Breast epithelium (tissue), 4 donors: ENCODE measurements around the gene DENND2C. TPM values are rescaled to one million over a fixed set of nuclear protein-coding genes. Genes with fewer than 3 reads are reported as not detected.

ENCODE experiments used
- DNase-seq, 2 donors: peaks; one replicate each; pipeline ENCODE4 v3.0.0-alpha.2; 2019; ENCODE audit warnings: low spot score in 2 of 2
- H3K27ac ChIP-seq, 2 donors: fragments of 200-600 bp; sonication (generic) in 1 of 2; one replicate each; pipeline ENCODE4 v1.5.1; 2016 to 2019; ENCODE audit warnings: mild to moderate bottlenecking in 1 of 2
- H3K27me3 ChIP-seq, 2 donors: fragments of 200-600 bp; sonication (generic) in 1 of 2; one replicate each; pipeline versions ENCODE4 v1.5.1 to v1.6.0; 2017 to 2019; ENCODE audit warnings: control low read depth in 1 of 2, mild to moderate bottlenecking in 1 of 2
- H3K36me3 ChIP-seq: fragments of 200-600 bp; one replicate; pipeline ENCODE4 v1.5.1; 2019
- H3K4me1 ChIP-seq, 2 donors: fragments of 200-600 bp; sonication (generic); one replicate each; pipeline ENCODE4 v1.5.1; 2016 to 2019; ENCODE audit warnings: control low read depth in 1 of 2
- H3K4me3 ChIP-seq, 3 donors: fragments of 200-600 bp; sonication (generic); 1 replicate in 2 of 3; 2 replicates in 1 of 3; pipeline ENCODE4 v1.5.1; 2016 to 2019; ENCODE audit warnings: mild to moderate bottlenecking in 3 of 3, moderate library complexity in 2 of 3
- H3K9me3 ChIP-seq, 2 donors: fragments of 200-600 bp; sonication (generic) in 1 of 2; one replicate each; pipeline ENCODE4 v1.5.1; 2016 to 2019; ENCODE audit warnings: control low read depth in 1 of 2
- CTCF ChIP-seq, 3 donors: fragments of 450-650 bp; IDR thresholded peaks; one replicate each; pipeline ENCODE4 v1.5.1; 2016 to 2017; ENCODE audit warnings: antibody characterized with exemption in 3 of 3, mild to moderate bottlenecking in 3 of 3, moderate library complexity in 3 of 3
- POLR2A ChIP-seq: fragments of 450-650 bp; IDR thresholded peaks from one replicate; pipeline ENCODE4 v1.6.1; 2016; ENCODE audit warnings: antibody characterized with exemption, mild to moderate bottlenecking, moderate library complexity
- POLR2AphosphoS5 ChIP-seq, 3 donors: sonication (generic); formaldehyde crosslinking; IDR thresholded peaks; one replicate each; pipeline ENCODE4 v1.6.1; 2017; ENCODE audit warnings: antibody characterized with exemption in 3 of 3
- intact Hi-C: fragments of 100-400 bp; cut with DNase I; formaldehyde crosslinking; loops from one replicate; pipeline ENCODE4 v1.15.1; 2023; ENCODE audit warnings: low total_unique reads
- total RNA-seq, 3 donors: library from RNA; depleted of rRNA; stranded (reverse); fragments of >200 nt; gene quantifications; one replicate each; pipeline ENCODE4 v1.1.0, GENCODE V29; 2016

The DENND2C gene
- total RNA-seq, 3 donors from 2014 or later = 2.6 to 5.9 (median 3.3) TPM

- intact Hi-C loops = no loop called here
- Histone ChIP-seq H3K9me3 (no peaks in the 10 kb centered on the region), H3K4me1 (no peaks in the 10 kb centered on the region), H3K36me3 (no peaks in the 10 kb centered on the region), H3K27ac (no peak overlapping the region), H3K27me3 (no peaks in the 10 kb centered on the region), H3K4me3 (no peak overlapping the region)
- no peak for TF ChIP-seq POLR2A
- DNase-seq = no peak
These were observed 59.2 kb downstream of the DENND2C start for GRCh38 chr1:114610546-114611245.

GRCh38 chr1:114609826-114610225, 60.0 kb downstream of the DENND2C start:
- H3K27ac ChIP-seq = no peak overlapping the region
- intact Hi-C loops = no loop called here
- TF ChIP-seq POLR2A (no peak), CTCF (IDR thresholded peaks at IDR 0.05) (no peak), POLR2AphosphoS5 (IDR thresholded peaks at IDR 0.05) (no peak)
- no peaks in the 10 kb centered on the region for H3K9me3 ChIP-seq
- no peak overlapping the region for H3K4me3 ChIP-seq
- H3K36me3 ChIP-seq = no peaks in the 10 kb centered on the region
- no peaks in the 10 kb centered on the region for H3K4me1 ChIP-seq
- H3K27me3 ChIP-seq = no peaks in the 10 kb centered on the region
- DNase-seq = no peak

- DNase-seq = no peak
- no peak overlapping the region for H3K27ac ChIP-seq
- H3K9me3 ChIP-seq = no peaks in the 10 kb centered on the region
- intact Hi-C loops = no loop called here
- no peaks in the 10 kb centered on the region for H3K4me1 ChIP-seq
- TF ChIP-seq CTCF (IDR thresholded peaks at IDR 0.05) = no peak
- TF ChIP-seq POLR2A = no peak
- TF ChIP-seq POLR2AphosphoS5 (IDR thresholded peaks at IDR 0.05) = no peak
- H3K36me3 ChIP-seq = no peaks in the 10 kb centered on the region
- H3K27me3 ChIP-seq = no peaks in the 10 kb centered on the region
- no peak overlapping the region for H3K4me3 ChIP-seq
These were observed 60.8 kb downstream of the DENND2C start for GRCh38 chr1:114609026-114609425.

- TF ChIP-seq POLR2AphosphoS5 (IDR thresholded peaks at IDR 0.05) (no peak), POLR2A (no peak), CTCF (IDR thresholded peaks at IDR 0.05) (no peak)
- Histone ChIP-seq H3K9me3 (no peaks in the 10 kb centered on the region), H3K27me3 (no peaks in the 10 kb centered on the region), H3K4me1 (no peaks in the 10 kb centered on the region), H3K27ac (no peak overlapping the region), H3K36me3 (no peaks in the 10 kb centered on the region), H3K4me3 (no peak overlapping the region)
- intact Hi-C loops = no loop called here
- no peak for DNase-seq
These were observed 62.6 kb downstream of the DENND2C start for GRCh38 chr1:114607223-114607622.

- intact Hi-C loops = no loop called here
- DNase-seq = no peak
- H3K36me3 ChIP-seq = no peaks in the 10 kb centered on the region
- TF ChIP-seq POLR2A = no peak
- TF ChIP-seq CTCF (IDR thresholded peaks at IDR 0.05) = no peak
- TF ChIP-seq POLR2AphosphoS5 (IDR thresholded peaks at IDR 0.05) = no peak
- H3K27me3 ChIP-seq = no peaks in the 10 kb centered on the region
- H3K4me3 ChIP-seq = no peak overlapping the region
- H3K4me1 ChIP-seq = no peaks in the 10 kb centered on the region
- H3K9me3 ChIP-seq = no peaks in the 10 kb centered on the region
- no peak overlapping the region for H3K27ac ChIP-seq
These were observed 71.9 kb downstream of the DENND2C start for GRCh38 chr1:114597949-114598348.
